Skeletal muscle satellite cell (primary cell): ENCODE results near the gene MAGI1.
A peak's percentile ranks its signal among the peaks of the same experiment; 100 is the strongest.

Source experiments
- H3K27me3 ChIP-seq: 2 replicates; pipeline ENCODE4 v1.7.0; 2013; ENCODE audit warnings: low read length; ENCODE audit not compliant: control insufficient read depth, insufficient read depth
- H3K36me3 ChIP-seq: 2 replicates; pipeline ENCODE4 v1.7.0; 2013; ENCODE audit warnings: mild to moderate bottlenecking, control low read depth, low read length; ENCODE audit not compliant: insufficient read depth
- H3K4me1 ChIP-seq: 2 replicates; pipeline ENCODE4 v1.7.0; 2013; ENCODE audit warnings: low read length; ENCODE audit not compliant: control insufficient read depth, insufficient read depth
- H3K4me2 ChIP-seq: 2 replicates; pipeline ENCODE4 v1.7.0; 2013; ENCODE audit warnings: mild to moderate bottlenecking, low read length
- H3K4me3 ChIP-seq: 2 replicates; pipeline ENCODE4 v1.7.0; 2013; ENCODE audit warnings: low read length
- H3K9ac ChIP-seq: 2 replicates; pipeline ENCODE4 v1.7.0; 2013; ENCODE audit warnings: mild to moderate bottlenecking, low read depth, low read length, moderate library complexity
- H3K9me3 ChIP-seq: replicated peaks from 2 replicates; pipeline ENCODE4 v1.7.0; 2013; ENCODE audit warnings: mild to moderate bottlenecking, control low read depth, low read length

MAGI1 gene

GRCh38 chr3:65597226-65597951 is 441.3 kb downstream of the MAGI1 start:
- peak overlapping the region; percentile 64 for H3K4me3 ChIP-seq
- peak overlapping the region; percentile 86 for H3K4me2 ChIP-seq
- H3K27me3 ChIP-seq: no peaks in the 10 kb centered on the region
- H3K9me3 ChIP-seq: no peaks in the 10 kb centered on the region
- peaks cover 12% of the 10 kb centered on the region for H3K4me1 ChIP-seq
- H3K36me3 ChIP-seq: no peaks in the 10 kb centered on the region
- H3K9ac ChIP-seq: peak overlapping the region; percentile 18

GRCh38 chr3:65596571-65597225 is 442.0 kb downstream of the MAGI1 start:
- Histone ChIP-seq H3K4me3 (peak overlapping the region; percentile 64), H3K4me1 (peaks cover 12% of the 10 kb centered on the region), H3K9me3 (no peaks in the 10 kb centered on the region), H3K27me3 (no peaks in the 10 kb centered on the region), H3K36me3 (no peaks in the 10 kb centered on the region), H3K9ac (no peak overlapping the region), H3K4me2 (peak overlapping the region; percentile 86)

GRCh38 chr3:65596029-65596300 is 442.8 kb downstream of the MAGI1 start:
- Histone ChIP-seq H3K9ac (no peak overlapping the region), H3K4me1 (peaks cover 12% of the 10 kb centered on the region), H3K4me2 (no peak overlapping the region), H3K36me3 (no peaks in the 10 kb centered on the region), H3K4me3 (no peak overlapping the region), H3K9me3 (no peaks in the 10 kb centered on the region), H3K27me3 (no peaks in the 10 kb centered on the region)

- Histone ChIP-seq H3K27me3 (no peaks in the 10 kb centered on the region), H3K4me2 (no peak overlapping the region), H3K9me3 (no peaks in the 10 kb centered on the region), H3K4me3 (no peak overlapping the region), H3K36me3 (no peaks in the 10 kb centered on the region), H3K4me1 (peaks cover 12% of the 10 kb centered on the region), H3K9ac (no peak overlapping the region)
These were observed 443.3 kb downstream of the MAGI1 start for GRCh38 chr3:65595222-65596028.

GRCh38 chr3:65593780-65594752 is 444.7 kb downstream of the MAGI1 start:
- no peak overlapping the region for H3K9ac ChIP-seq
- no peak overlapping the region for H3K4me2 ChIP-seq
- H3K27me3 ChIP-seq: no peaks in the 10 kb centered on the region
- H3K4me3 ChIP-seq: no peak overlapping the region
- H3K4me1 ChIP-seq: peaks cover 12% of the 10 kb centered on the region
- no peaks in the 10 kb centered on the region for H3K9me3 ChIP-seq
- H3K36me3 ChIP-seq: no peaks in the 10 kb centered on the region

- H3K9me3 ChIP-seq: no peaks in the 10 kb centered on the region
These were observed 447.4 kb downstream of the MAGI1 start for GRCh38 chr3:65591313-65591712.

GRCh38 chr3:65588884-65589283 is 449.8 kb downstream of the MAGI1 start:
- no peaks in the 10 kb centered on the region for H3K4me1 ChIP-seq
- H3K4me3 ChIP-seq: no peak overlapping the region
- no peaks in the 10 kb centered on the region for H3K36me3 ChIP-seq

More at GRCh38 chr3:65591313-65591712, 447.4 kb downstream of the MAGI1 start:
- no peak overlapping the region for H3K9ac ChIP-seq
- H3K4me3 ChIP-seq: no peak overlapping the region
- no peaks in the 10 kb centered on the region for H3K27me3 ChIP-seq
- H3K4me1 ChIP-seq: no peaks in the 10 kb centered on the region
- H3K4me2 ChIP-seq: no peak overlapping the region
- no peaks in the 10 kb centered on the region for H3K36me3 ChIP-seq

GRCh38 chr3:65587650-65588439 is 450.9 kb downstream of the MAGI1 start:
- Histone ChIP-seq H3K9ac (no peak overlapping the region), H3K4me3 (no peak overlapping the region), H3K4me2 (no peak overlapping the region), H3K27me3 (no peaks in the 10 kb centered on the region), H3K36me3 (no peaks in the 10 kb centered on the region), H3K9me3 (no peaks in the 10 kb centered on the region), H3K4me1 (no peaks in the 10 kb centered on the region)

More at GRCh38 chr3:65588884-65589283, 449.8 kb downstream of the MAGI1 start:
- Histone ChIP-seq H3K9ac (no peak overlapping the region), H3K9me3 (no peaks in the 10 kb centered on the region), H3K27me3 (no peaks in the 10 kb centered on the region), H3K4me2 (no peak overlapping the region)

- H3K4me3 ChIP-seq: no peak overlapping the region
These were observed 453.8 kb downstream of the MAGI1 start for GRCh38 chr3:65584913-65585312.

GRCh38 chr3:65584002-65584401 is 454.7 kb downstream of the MAGI1 start:
- Histone ChIP-seq H3K27me3 (no peaks in the 10 kb centered on the region), H3K9me3 (no peaks in the 10 kb centered on the region), H3K4me2 (no peak overlapping the region), H3K9ac (no peak overlapping the region), H3K36me3 (no peaks in the 10 kb centered on the region), H3K4me1 (no peaks in the 10 kb centered on the region), H3K4me3 (no peak overlapping the region)

More at GRCh38 chr3:65584913-65585312, 453.8 kb downstream of the MAGI1 start:
- Histone ChIP-seq H3K4me1 (no peaks in the 10 kb centered on the region), H3K27me3 (no peaks in the 10 kb centered on the region), H3K9me3 (no peaks in the 10 kb centered on the region), H3K4me2 (no peak overlapping the region), H3K9ac (no peak overlapping the region), H3K36me3 (no peaks in the 10 kb centered on the region)
